A549 (cell line): ENCODE results near the gene SEC24B.
"Not testable (repeated sequence)": the region's sequence is repeated elsewhere in the genome, so short reads cannot be mapped to it uniquely, and the experiment has no call there.

Experiments
- CTCF ChIP-seq: fragments of >200 bp; sonication (Bioruptor Twin); formaldehyde crosslinking; IDR thresholded peaks from 3 replicates; pipeline ENCODE4 v1.5.1; 2016
- FOSB ChIP-seq: fragments of 250-450 bp; sonication (Bioruptor Pico); IDR thresholded peaks from 2 replicates; pipeline ENCODE4 v1.5.0; 2020; ENCODE audit warnings: mild to moderate bottlenecking, moderate library complexity
- POLR2A ChIP-seq: IDR thresholded peaks from 2 replicates; pipeline ENCODE4 v1.6.1; 2012; ENCODE audit warnings: mild to moderate bottlenecking, low read length
- RNF2 ChIP-seq: fragments of 200-600 bp; sonication (generic); IDR thresholded peaks from 2 replicates; pipeline ENCODE4 v1.6.1; 2016; ENCODE audit warnings: low read depth, mild to moderate bottlenecking, antibody characterized with exemption, moderate library complexity, borderline replicate concordance
- SMC3 ChIP-seq: fragments of >200 bp; sonication (Bioruptor Twin); formaldehyde crosslinking; IDR thresholded peaks from 3 replicates; pipeline ENCODE4 v1.6.1; 2018; ENCODE audit warnings: inconsistent platforms
- ZFP36 ChIP-seq: fragments of 450-650 bp; IDR thresholded peaks from 2 replicates; pipeline ENCODE4 v1.6.1; 2014; ENCODE audit warnings: borderline replicate concordance; ENCODE audit not compliant: partially characterized antibody
- TF ChIP-seq, protein P1 (sequence below): IDR thresholded peaks from 2 replicates; pipeline ENCODE4 v1.6.1; 2012

- not testable (repeated sequence) for TF ChIP-seq POLR2A; FOSB (CRISPR knock-in tag); CTCF; ZFP36; SMC3; RNF2
- TF ChIP-seq, protein P1, sequence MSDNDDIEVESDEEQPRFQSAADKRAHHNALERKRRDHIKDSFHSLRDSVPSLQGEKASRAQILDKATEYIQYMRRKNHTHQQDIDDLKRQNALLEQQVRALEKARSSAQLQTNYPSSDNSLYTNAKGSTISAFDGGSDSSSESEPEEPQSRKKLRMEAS = not testable (repeated sequence)
These were observed 146.4 kb downstream of the SEC24B start for GRCh38 chr4:109579997-109580396.
